GM12878 (cell line): ENCODE results near the gene FBXL22. TPM values are rescaled to one million over a fixed set of nuclear protein-coding genes. Genes with fewer than 3 reads are reported as not detected.

Source experiments
- CHD4 ChIP-seq: fragments of 200-600 bp; sonication (generic); IDR thresholded peaks from 2 replicates; pipeline ENCODE4 v1.6.1; 2016; ENCODE audit warnings: mild to moderate bottlenecking
- FOS ChIP-seq: IDR thresholded peaks from 3 replicates; pipeline ENCODE4 v1.6.1; 2011; ENCODE audit warnings: borderline replicate concordance; ENCODE audit not compliant: insufficient read length; ENCODE audit errors: extremely low read depth
- JUNB ChIP-seq: IDR thresholded peaks from 2 replicates; pipeline ENCODE4 v1.6.1; 2016; ENCODE audit warnings: antibody characterized with exemption, mild to moderate bottlenecking
- KAT2A ChIP-seq: conservative IDR thresholded peaks from 2 replicates; pipeline ENCODE4 v1.6.1; 2011; ENCODE audit warnings: low read depth, low read length; ENCODE audit not compliant: control insufficient read depth
- MXI1 ChIP-seq: fragments of 150-350 bp; IDR thresholded peaks from 2 replicates; pipeline ENCODE4 v1.6.1; 2011; ENCODE audit warnings: low read depth, mild to moderate bottlenecking, inconsistent platforms, low read length, improper control_type of control experiment
- MYC ChIP-seq: IDR thresholded peaks from 2 replicates; pipeline ENCODE4 v1.6.1; 2011; ENCODE audit warnings: mild to moderate bottlenecking, low read length, moderate library complexity, inconsistent platforms; ENCODE audit not compliant: insufficient read depth, insufficient replicate concordance, insufficient read length, severe bottlenecking
- POLR2A ChIP-seq: IDR thresholded peaks from 2 replicates; pipeline ENCODE4 v1.6.1; 2011; ENCODE audit warnings: low read depth, mild to moderate bottlenecking, low read length
- RB1 ChIP-seq: fragments of 450-650 bp; formaldehyde crosslinking; IDR thresholded peaks from 2 replicates; pipeline ENCODE4 v1.6.1; 2017; ENCODE audit warnings: mild to moderate bottlenecking, borderline replicate concordance
- RUNX3 ChIP-seq: IDR thresholded peaks from 2 replicates; pipeline ENCODE4 v1.6.1; 2012; ENCODE audit warnings: low read length, inconsistent platforms
- TAF1 ChIP-seq: IDR thresholded peaks from 2 replicates; pipeline ENCODE4 v1.6.1; 2011; ENCODE audit warnings: mild to moderate bottlenecking, low read depth, low read length, borderline replicate concordance
- ZBED1 ChIP-seq: IDR thresholded peaks from 2 replicates; pipeline ENCODE4 v1.6.1; 2016; ENCODE audit warnings: borderline replicate concordance
- ZNF207 ChIP-seq: fragments of 450-650 bp; IDR thresholded peaks from 2 replicates; pipeline ENCODE4 v1.6.1; 2014; ENCODE audit warnings: antibody characterized with exemption, mild to moderate bottlenecking, borderline replicate concordance
- ZZZ3 ChIP-seq: IDR thresholded peaks from 2 replicates; pipeline ENCODE4 v1.6.1; 2011; ENCODE audit warnings: low read depth; ENCODE audit not compliant: control insufficient read depth, insufficient read length
- polyA plus RNA-seq, 11 experiments: library from polyadenylated mRNA; depleted of rRNA in 4 of 11; unstranded in 6 of 11; stranded (reverse) in 5 of 11; fragments of >200 nt; fragmentation: Nextera tagmentation in 4 of 11; fragmentation: Illumina TruSeq in 1 of 11; extraction: Ambion mirVana in 4 of 11; extraction: Trizol in 1 of 11; gene quantifications; 1 replicate in 1 of 11; 2 replicates in 10 of 11; pipeline versions ENCODE4 v1.2.1 to v1.2.3, GENCODE V29; 2011 to 2016; ENCODE audit warnings: inconsistent platforms in 2 of 11, missing spikeins in 2 of 11, low read depth in 1 of 11
- total RNA-seq, 4 experiments: library from RNA; depleted of rRNA in 3 of 4; stranded (reverse); fragments of >200 nt in 3 of 4; fragmentation: Illumina TruSeq in 1 of 4; extraction: Trizol in 1 of 4; gene quantifications; 2 replicates each; pipeline versions ENCODE4 v1.2.1 to v1.2.3, GENCODE V29; 2013 to 2021
- TF ChIP-seq, protein P1 (sequence below), 3 experiments: IDR thresholded peaks in 2 of 3; conservative IDR thresholded peaks in 1 of 3; 2 replicates each; pipeline ENCODE4 v1.5.1; 2011; ENCODE audit warnings: low read depth in 3 of 3, low read length in 3 of 3, mild to moderate bottlenecking in 3 of 3, control low read depth in 2 of 3, moderate library complexity in 2 of 3, inconsistent platforms in 1 of 3, mixed read lengths in 1 of 3; ENCODE audit not compliant: control insufficient read depth in 2 of 3, insufficient read depth in 1 of 3; ENCODE audit errors: extremely low read depth in 1 of 3
- TF ChIP-seq, protein P2 (sequence below): IDR thresholded peaks from 2 replicates; pipeline ENCODE4 v1.6.1; 2012; ENCODE audit warnings: mild to moderate bottlenecking, low read depth, low read length
- TF ChIP-seq, protein P3 (sequence below): fragments of 450-650 bp; formaldehyde crosslinking; IDR thresholded peaks from 2 replicates; pipeline ENCODE4 v1.5.0; 2022; ENCODE audit warnings: mild to moderate bottlenecking, missing genetic modification characterization
- TF ChIP-seq, protein P4 (sequence below): fragments of 450-650 bp; IDR thresholded peaks from 2 replicates; pipeline ENCODE4 v1.6.1; 2017; ENCODE audit warnings: mild to moderate bottlenecking
- TF ChIP-seq, protein P5 (sequence below): IDR thresholded peaks from 2 replicates; pipeline ENCODE4 v1.6.1; 2011; ENCODE audit warnings: low read depth, low read length, improper control_type of control experiment, borderline replicate concordance

FBXL22 gene
- total and polyA plus RNA-seq, 10 of the 15 experiments (the other 5 are each of a cell fraction or from before 2014, with no cell fraction given): 0.05 to 2.6 (median 0.52) TPM

DNA sequence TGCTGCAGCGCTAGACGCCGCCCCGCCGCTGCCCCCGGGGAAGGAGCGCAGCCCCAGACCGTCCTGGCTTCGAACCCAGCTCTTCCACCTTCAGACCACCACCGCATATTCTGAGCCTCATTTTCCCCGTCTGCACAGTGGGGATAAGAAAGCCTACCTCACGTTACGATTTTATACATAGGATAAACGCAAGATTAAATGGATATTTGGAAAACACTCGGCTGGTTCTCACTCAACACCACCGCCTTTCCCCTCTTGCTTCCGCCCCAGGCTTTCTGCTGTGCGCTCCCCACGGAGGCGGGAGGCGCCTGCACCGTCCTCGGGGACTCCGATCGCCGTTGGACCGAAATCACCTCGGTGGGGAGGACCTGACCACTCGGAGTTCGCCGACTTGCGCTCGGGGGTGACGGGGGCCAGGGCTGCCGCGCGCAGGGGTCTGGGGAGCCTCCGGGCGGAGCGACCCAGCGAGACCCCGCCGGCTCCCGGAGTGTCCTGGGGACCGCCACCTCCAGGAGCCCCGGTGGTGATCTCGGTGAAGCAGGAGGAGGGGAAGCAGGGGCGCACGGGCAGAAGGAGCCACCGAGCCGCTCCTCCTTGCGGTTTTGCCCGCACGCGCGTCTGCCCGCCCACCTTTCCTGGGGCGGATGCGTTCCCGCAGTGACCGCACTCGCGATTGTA, 4.0 kb downstream of the FBXL22 start (continued):
- TF ChIP-seq, protein P1, sequence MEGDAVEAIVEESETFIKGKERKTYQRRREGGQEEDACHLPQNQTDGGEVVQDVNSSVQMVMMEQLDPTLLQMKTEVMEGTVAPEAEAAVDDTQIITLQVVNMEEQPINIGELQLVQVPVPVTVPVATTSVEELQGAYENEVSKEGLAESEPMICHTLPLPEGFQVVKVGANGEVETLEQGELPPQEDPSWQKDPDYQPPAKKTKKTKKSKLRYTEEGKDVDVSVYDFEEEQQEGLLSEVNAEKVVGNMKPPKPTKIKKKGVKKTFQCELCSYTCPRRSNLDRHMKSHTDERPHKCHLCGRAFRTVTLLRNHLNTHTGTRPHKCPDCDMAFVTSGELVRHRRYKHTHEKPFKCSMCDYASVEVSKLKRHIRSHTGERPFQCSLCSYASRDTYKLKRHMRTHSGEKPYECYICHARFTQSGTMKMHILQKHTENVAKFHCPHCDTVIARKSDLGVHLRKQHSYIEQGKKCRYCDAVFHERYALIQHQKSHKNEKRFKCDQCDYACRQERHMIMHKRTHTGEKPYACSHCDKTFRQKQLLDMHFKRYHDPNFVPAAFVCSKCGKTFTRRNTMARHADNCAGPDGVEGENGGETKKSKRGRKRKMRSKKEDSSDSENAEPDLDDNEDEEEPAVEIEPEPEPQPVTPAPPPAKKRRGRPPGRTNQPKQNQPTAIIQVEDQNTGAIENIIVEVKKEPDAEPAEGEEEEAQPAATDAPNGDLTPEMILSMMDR (IDR thresholded peaks at IDR 0.05 in 2 of 3, conservative IDR thresholded peaks at IDR 0.05 in 1 of 3; ENCODE audit: control insufficient read depth in 2 of 3, extremely low read depth in 1 of 3, insufficient read depth in 1 of 3, low read depth in 3 of 3, low read length in 3 of 3): no peak
- TF ChIP-seq CHD4: no peak
- no peak for TF ChIP-seq JUNB
- TF ChIP-seq RUNX3: peak; percentile 94
- TF ChIP-seq, protein P2, sequence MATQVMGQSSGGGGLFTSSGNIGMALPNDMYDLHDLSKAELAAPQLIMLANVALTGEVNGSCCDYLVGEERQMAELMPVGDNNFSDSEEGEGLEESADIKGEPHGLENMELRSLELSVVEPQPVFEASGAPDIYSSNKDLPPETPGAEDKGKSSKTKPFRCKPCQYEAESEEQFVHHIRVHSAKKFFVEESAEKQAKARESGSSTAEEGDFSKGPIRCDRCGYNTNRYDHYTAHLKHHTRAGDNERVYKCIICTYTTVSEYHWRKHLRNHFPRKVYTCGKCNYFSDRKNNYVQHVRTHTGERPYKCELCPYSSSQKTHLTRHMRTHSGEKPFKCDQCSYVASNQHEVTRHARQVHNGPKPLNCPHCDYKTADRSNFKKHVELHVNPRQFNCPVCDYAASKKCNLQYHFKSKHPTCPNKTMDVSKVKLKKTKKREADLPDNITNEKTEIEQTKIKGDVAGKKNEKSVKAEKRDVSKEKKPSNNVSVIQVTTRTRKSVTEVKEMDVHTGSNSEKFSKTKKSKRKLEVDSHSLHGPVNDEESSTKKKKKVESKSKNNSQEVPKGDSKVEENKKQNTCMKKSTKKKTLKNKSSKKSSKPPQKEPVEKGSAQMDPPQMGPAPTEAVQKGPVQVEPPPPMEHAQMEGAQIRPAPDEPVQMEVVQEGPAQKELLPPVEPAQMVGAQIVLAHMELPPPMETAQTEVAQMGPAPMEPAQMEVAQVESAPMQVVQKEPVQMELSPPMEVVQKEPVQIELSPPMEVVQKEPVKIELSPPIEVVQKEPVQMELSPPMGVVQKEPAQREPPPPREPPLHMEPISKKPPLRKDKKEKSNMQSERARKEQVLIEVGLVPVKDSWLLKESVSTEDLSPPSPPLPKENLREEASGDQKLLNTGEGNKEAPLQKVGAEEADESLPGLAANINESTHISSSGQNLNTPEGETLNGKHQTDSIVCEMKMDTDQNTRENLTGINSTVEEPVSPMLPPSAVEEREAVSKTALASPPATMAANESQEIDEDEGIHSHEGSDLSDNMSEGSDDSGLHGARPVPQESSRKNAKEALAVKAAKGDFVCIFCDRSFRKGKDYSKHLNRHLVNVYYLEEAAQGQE: no peak
- TF ChIP-seq POLR2A: peak; percentile 23; the same call in 1 of the 2 replicates
- TF ChIP-seq, protein P3, sequence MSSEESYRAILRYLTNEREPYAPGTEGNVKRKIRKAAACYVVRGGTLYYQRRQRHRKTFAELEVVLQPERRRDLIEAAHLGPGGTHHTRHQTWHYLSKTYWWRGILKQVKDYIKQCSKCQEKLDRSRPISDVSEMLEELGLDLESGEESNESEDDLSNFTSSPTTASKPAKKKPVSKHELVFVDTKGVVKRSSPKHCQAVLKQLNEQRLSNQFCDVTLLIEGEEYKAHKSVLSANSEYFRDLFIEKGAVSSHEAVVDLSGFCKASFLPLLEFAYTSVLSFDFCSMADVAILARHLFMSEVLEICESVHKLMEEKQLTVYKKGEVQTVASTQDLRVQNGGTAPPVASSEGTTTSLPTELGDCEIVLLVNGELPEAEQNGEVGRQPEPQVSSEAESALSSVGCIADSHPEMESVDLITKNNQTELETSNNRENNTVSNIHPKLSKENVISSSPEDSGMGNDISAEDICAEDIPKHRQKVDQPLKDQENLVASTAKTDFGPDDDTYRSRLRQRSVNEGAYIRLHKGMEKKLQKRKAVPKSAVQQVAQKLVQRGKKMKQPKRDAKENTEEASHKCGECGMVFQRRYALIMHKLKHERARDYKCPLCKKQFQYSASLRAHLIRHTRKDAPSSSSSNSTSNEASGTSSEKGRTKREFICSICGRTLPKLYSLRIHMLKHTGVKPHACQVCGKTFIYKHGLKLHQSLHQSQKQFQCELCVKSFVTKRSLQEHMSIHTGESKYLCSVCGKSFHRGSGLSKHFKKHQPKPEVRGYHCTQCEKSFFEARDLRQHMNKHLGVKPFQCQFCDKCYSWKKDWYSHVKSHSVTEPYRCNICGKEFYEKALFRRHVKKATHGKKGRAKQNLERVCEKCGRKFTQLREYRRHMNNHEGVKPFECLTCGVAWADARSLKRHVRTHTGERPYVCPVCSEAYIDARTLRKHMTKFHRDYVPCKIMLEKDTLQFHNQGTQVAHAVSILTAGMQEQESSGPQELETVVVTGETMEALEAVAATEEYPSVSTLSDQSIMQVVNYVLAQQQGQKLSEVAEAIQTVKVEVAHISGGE (CRISPR knock-in tag): no peak
- no peak for TF ChIP-seq MXI1
- no peak for TF ChIP-seq ZZZ3
- TF ChIP-seq, protein P4, sequence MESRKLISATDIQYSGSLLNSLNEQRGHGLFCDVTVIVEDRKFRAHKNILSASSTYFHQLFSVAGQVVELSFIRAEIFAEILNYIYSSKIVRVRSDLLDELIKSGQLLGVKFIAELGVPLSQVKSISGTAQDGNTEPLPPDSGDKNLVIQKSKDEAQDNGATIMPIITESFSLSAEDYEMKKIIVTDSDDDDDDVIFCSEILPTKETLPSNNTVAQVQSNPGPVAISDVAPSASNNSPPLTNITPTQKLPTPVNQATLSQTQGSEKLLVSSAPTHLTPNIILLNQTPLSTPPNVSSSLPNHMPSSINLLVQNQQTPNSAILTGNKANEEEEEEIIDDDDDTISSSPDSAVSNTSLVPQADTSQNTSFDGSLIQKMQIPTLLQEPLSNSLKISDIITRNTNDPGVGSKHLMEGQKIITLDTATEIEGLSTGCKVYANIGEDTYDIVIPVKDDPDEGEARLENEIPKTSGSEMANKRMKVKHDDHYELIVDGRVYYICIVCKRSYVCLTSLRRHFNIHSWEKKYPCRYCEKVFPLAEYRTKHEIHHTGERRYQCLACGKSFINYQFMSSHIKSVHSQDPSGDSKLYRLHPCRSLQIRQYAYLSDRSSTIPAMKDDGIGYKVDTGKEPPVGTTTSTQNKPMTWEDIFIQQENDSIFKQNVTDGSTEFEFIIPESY: no peak
- no peak for TF ChIP-seq FOS
- no peak for TF ChIP-seq ZNF207
- TF ChIP-seq, protein P5, sequence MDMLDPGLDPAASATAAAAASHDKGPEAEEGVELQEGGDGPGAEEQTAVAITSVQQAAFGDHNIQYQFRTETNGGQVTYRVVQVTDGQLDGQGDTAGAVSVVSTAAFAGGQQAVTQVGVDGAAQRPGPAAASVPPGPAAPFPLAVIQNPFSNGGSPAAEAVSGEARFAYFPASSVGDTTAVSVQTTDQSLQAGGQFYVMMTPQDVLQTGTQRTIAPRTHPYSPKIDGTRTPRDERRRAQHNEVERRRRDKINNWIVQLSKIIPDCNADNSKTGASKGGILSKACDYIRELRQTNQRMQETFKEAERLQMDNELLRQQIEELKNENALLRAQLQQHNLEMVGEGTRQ: no peak
- 0 out of 2 replicates have a peak, but pooled peaks have one; percentile 0 for TF ChIP-seq TAF1
- TF ChIP-seq MYC: no peak
- TF ChIP-seq KAT2A: no peak
- TF ChIP-seq RB1: 0 out of 2 replicates have a peak, but pooled peaks have one; percentile 17
- TF ChIP-seq ZBED1: no peak
